Measurements from ENCODE around the gene CENPQ. TPM values are rescaled to one million over a fixed set of nuclear protein-coding genes. Genes with fewer than 3 reads are reported as not detected.
A peak's percentile ranks its signal among the peaks of the same experiment; 100 is the strongest.

The CENPQ gene
- total and polyA plus RNA-seq, 2 of the 13 experiments (the other 11 are each of a cell fraction or from before 2014, with no cell fraction given), result 9.1 to 20.1 TPM

DNA sequence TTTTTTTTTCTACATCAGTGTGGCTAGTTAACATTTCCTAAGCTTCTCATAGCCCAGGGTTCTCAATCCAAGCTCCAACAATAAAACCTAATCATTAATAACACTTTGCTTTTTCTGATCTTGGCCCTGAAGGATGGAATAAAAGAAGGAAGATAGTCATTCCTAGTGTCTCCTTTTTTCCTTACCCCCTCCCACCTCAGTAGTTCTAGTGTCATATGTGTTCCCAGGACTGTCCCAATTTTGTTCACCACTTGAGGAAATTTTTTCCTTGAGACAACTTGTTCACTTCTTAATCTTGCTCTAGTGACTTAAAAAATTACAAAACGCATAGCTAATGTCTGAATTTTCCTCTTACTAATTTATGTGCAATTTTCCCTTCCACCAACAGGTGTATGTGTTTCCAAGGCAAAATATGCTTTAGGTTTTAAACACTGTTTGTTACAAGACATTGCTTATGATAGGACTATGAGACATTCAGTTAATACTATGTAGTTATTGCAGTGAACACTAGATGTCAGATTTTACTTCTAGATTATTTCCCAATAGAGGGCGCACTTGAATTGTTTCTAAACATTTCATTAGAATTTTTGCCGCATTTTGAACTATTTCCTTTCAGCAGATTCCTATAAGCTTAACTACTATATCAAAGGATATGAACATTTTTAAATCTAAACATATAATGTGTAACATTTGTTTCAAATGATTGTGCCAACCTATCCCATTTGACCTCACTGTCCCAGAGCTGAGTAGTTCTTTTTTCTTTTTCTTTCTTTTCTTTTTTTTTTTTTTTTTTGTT is 68.8 kb downstream of the CENPQ start (continued):
- no peak for TF ChIP-seq CREBL2 (CRISPR knock-in tag; IDR thresholded peaks at IDR 0.05; ENCODE audit: borderline replicate concordance)
- no peak for TF ChIP-seq MXD4 (CRISPR knock-in tag; IDR thresholded peaks at IDR 0.05)
- TF ChIP-seq NCOA2 (CRISPR knock-in tag; IDR thresholded peaks at IDR 0.05), result no peak
- no peak for TF ChIP-seq RNF2 (conservative IDR thresholded peaks at IDR 0.05; ENCODE audit: low read depth)
- no peak for TF ChIP-seq JARID2 (CRISPR knock-in tag; IDR thresholded peaks at IDR 0.05; ENCODE audit: insufficient replicate concordance)
- 0 out of 2 replicates have a peak, but pooled peaks have one; percentile 17 for TF ChIP-seq MED1 (CRISPR knock-in tag; IDR thresholded peaks at IDR 0.05)
- no peak for TF ChIP-seq MNT (IDR thresholded peaks at IDR 0.05)
- no peak for TF ChIP-seq ZBTB38 (CRISPR knock-in tag; IDR thresholded peaks at IDR 0.05)
- no peak for TF ChIP-seq DNMT3B (CRISPR knock-in tag; conservative IDR thresholded peaks at IDR 0.05)
- TF ChIP-seq MBD4 (IDR thresholded peaks at IDR 0.05; ENCODE audit: borderline replicate concordance, low read length), result no peak
- no peak for TF ChIP-seq ZNF441 (CRISPR knock-in tag; IDR thresholded peaks at IDR 0.05; ENCODE audit: borderline replicate concordance)
- TF ChIP-seq ZNF121 (CRISPR knock-in tag; IDR thresholded peaks at IDR 0.05), result no peak
- TF ChIP-seq ZNF629 (CRISPR knock-in tag; conservative IDR thresholded peaks at IDR 0.05), result no peak
- TF ChIP-seq KMT2B (CRISPR knock-in tag; IDR thresholded peaks at IDR 0.05), result no peak
- no peak for TF ChIP-seq REST (IDR thresholded peaks at IDR 0.05; ENCODE audit: borderline replicate concordance in 1 of 2, low read depth in 1 of 2, low read length in 2 of 2)
- TF ChIP-seq, protein P1, sequence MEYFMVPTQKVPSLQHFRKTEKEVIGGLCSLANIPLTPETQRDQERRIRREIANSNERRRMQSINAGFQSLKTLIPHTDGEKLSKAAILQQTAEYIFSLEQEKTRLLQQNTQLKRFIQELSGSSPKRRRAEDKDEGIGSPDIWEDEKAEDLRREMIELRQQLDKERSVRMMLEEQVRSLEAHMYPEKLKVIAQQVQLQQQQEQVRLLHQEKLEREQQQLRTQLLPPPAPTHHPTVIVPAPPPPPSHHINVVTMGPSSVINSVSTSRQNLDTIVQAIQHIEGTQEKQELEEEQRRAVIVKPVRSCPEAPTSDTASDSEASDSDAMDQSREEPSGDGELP (IDR thresholded peaks at IDR 0.05; ENCODE audit: borderline replicate concordance, low read depth), result no peak
- TF ChIP-seq, protein P2, sequence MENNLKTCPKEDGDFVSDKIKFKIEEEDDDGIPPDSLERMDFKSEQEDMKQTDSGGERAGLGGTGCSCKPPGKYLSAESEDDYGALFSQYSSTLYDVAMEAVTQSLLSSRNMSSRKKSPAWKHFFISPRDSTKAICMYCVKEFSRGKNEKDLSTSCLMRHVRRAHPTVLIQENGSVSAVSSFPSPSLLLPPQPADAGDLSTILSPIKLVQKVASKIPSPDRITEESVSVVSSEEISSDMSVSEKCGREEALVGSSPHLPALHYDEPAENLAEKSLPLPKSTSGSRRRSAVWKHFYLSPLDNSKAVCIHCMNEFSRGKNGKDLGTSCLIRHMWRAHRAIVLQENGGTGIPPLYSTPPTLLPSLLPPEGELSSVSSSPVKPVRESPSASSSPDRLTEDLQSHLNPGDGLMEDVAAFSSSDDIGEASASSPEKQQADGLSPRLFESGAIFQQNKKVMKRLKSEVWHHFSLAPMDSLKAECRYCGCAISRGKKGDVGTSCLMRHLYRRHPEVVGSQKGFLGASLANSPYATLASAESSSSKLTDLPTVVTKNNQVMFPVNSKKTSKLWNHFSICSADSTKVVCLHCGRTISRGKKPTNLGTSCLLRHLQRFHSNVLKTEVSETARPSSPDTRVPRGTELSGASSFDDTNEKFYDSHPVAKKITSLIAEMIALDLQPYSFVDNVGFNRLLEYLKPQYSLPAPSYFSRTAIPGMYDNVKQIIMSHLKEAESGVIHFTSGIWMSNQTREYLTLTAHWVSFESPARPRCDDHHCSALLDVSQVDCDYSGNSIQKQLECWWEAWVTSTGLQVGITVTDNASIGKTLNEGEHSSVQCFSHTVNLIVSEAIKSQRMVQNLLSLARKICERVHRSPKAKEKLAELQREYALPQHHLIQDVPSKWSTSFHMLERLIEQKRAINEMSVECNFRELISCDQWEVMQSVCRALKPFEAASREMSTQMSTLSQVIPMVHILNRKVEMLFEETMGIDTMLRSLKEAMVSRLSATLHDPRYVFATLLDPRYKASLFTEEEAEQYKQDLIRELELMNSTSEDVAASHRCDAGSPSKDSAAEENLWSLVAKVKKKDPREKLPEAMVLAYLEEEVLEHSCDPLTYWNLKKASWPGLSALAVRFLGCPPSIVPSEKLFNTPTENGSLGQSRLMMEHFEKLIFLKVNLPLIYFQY (CRISPR knock-in tag; IDR thresholded peaks at IDR 0.05; ENCODE audit: borderline replicate concordance), result no peak
- TF ChIP-seq ZNF557 (CRISPR knock-in tag; IDR thresholded peaks at IDR 0.05), result no peak
- TF ChIP-seq ZNF432 (CRISPR knock-in tag; IDR thresholded peaks at IDR 0.05; ENCODE audit: borderline replicate concordance), result no peak
- TF ChIP-seq ZNF788 (CRISPR knock-in tag; IDR thresholded peaks at IDR 0.05; ENCODE audit: borderline replicate concordance), result no peak
